Measurements from ENCODE around the gene PRMT6.
"Not testable (repeated sequence)": the region's sequence is repeated elsewhere in the genome, so short reads cannot be mapped to it uniquely, and the experiment has no call there.

Gene PRMT6

GRCh38 chr1:107056426-107057196 lies at the start of gene PRMT6:
TSS of gene PRMT6 (plus strand) at chr1:107056674. CDS start at chr1:107056716, 42 bp downstream.
- DNase-seq (ENCODE audit: low read depth) = peak; percentile 59

GRCh38 chr1:107009281-107009680 lies 47.2 kb upstream of the PRMT6 start:
- DNase-seq (ENCODE audit: low read depth) = no peak

GRCh38 chr1:107010582-107010981 lies 45.9 kb upstream of the PRMT6 start:
- DNase-seq (ENCODE audit: low read depth) = no peak

- DNase-seq (ENCODE audit: low read depth) = no peak
These were observed 40.0 kb upstream of the PRMT6 start for GRCh38 chr1:107016376-107016978.

GRCh38 chr1:107018445-107018844 lies 38.0 kb upstream of the PRMT6 start:
- no peak for DNase-seq (ENCODE audit: low read depth)

- no peak for DNase-seq (ENCODE audit: low read depth)
These were observed 37.3 kb upstream of the PRMT6 start for GRCh38 chr1:107019166-107019565.

- not testable (repeated sequence) for DNase-seq (ENCODE audit: low read depth)
These were observed 17.6 kb upstream of the PRMT6 start for GRCh38 chr1:107038874-107039273.

- DNase-seq (ENCODE audit: low read depth) = not testable (repeated sequence)
These were observed 11.9 kb upstream of the PRMT6 start for GRCh38 chr1:107044310-107045220.

- no peak for DNase-seq (ENCODE audit: low read depth)
These were observed 8.9 kb upstream of the PRMT6 start for GRCh38 chr1:107047602-107048001.

- DNase-seq (ENCODE audit: low read depth) = no peak
These were observed 8.2 kb upstream of the PRMT6 start for GRCh38 chr1:107048241-107048640.

- no peak for DNase-seq (ENCODE audit: low read depth)
These were observed 5.2 kb upstream of the PRMT6 start for GRCh38 chr1:107051266-107051665.

- DNase-seq (ENCODE audit: low read depth) = not testable (repeated sequence)
These were observed 502 bp upstream of the PRMT6 start for GRCh38 chr1:107055919-107056425.

- DNase-seq (ENCODE audit: low read depth) = peak; percentile 12
These were observed 991 bp downstream of the PRMT6 start for GRCh38 chr1:107057197-107058133.

GRCh38 chr1:107058245-107059032 lies 2.0 kb downstream of the PRMT6 start:
- DNase-seq (ENCODE audit: low read depth) = no peak

GRCh38 chr1:107061886-107062285 lies 5.4 kb downstream of the PRMT6 start:
- no peak for DNase-seq (ENCODE audit: low read depth)

GRCh38 chr1:107073493-107073892 lies 17.0 kb downstream of the PRMT6 start:
- DNase-seq (ENCODE audit: low read depth) = no peak

GRCh38 chr1:107076841-107077240 lies 20.4 kb downstream of the PRMT6 start:
- no peak for DNase-seq (ENCODE audit: low read depth)

GRCh38 chr1:107079249-107079648 lies 22.8 kb downstream of the PRMT6 start:
- no peak for DNase-seq (ENCODE audit: low read depth)

- DNase-seq (ENCODE audit: low read depth) = no peak
These were observed 24.6 kb downstream of the PRMT6 start for GRCh38 chr1:107081102-107081501.

- DNase-seq (ENCODE audit: low read depth) = no peak
These were observed 34.9 kb downstream of the PRMT6 start for GRCh38 chr1:107091418-107091817.
